HL-60 (cell line): ENCODE measurements around the gene CTSA.
"Not testable (repeated sequence)": the region's sequence is repeated elsewhere in the genome, so short reads cannot be mapped to it uniquely, and the experiment has no call there.

Experiments used
- CTCF ChIP-seq: IDR thresholded peaks from one replicate; pipeline ENCODE4 v1.5.1; 2011; ENCODE audit warnings: low read length, control low read depth, inconsistent platforms; ENCODE audit not compliant: insufficient read depth
- POLR2AphosphoS5 ChIP-seq: IDR thresholded peaks from 2 replicates; pipeline ENCODE4 v1.6.1; 2012; ENCODE audit warnings: low read depth
- SPI1 ChIP-seq: IDR thresholded peaks from 2 replicates; pipeline ENCODE4 v1.6.1; 2012; ENCODE audit warnings: low read depth, mild to moderate bottlenecking, borderline replicate concordance

GRCh38 chr20:45931680-45932079, 40.5 kb downstream of the CTSA start:
- not testable (repeated sequence) for TF ChIP-seq SPI1, CTCF, POLR2AphosphoS5
